Spleen (tissue), 7 donors: ENCODE results near the gene MAGEC1.

ENCODE experiments used
- POLR2A ChIP-seq, 3 donors: fragments of 450-650 bp; IDR thresholded peaks; one replicate each; pipeline ENCODE4 v1.5.1; 2017; ENCODE audit warnings: antibody characterized with exemption in 3 of 3, mild to moderate bottlenecking in 1 of 3
- TF ChIP-seq, protein P1 (sequence below), 11 experiments: fragments of 200-600 bp in 7 of 11; fragments of 450-650 bp in 4 of 11; sonication (generic) in 4 of 11; IDR thresholded peaks in 8 of 11; conservative IDR thresholded peaks in 3 of 11; 1 replicate in 7 of 11; 2 replicates in 4 of 11; pipeline versions ENCODE4 v1.4.0 to v1.8.0; 2016 to 2021; ENCODE audit warnings: antibody characterized with exemption in 11 of 11, inconsistent platforms in 4 of 11, mild to moderate bottlenecking in 1 of 11
- donor health status: DM: no; HTN: no; CAD: no; lungs with moderate emphysema.
- donor health status: DM: no; HTN: no; CAD: no.
- donor health status: DM: no; HTN: no; CAD: no.

DNA sequence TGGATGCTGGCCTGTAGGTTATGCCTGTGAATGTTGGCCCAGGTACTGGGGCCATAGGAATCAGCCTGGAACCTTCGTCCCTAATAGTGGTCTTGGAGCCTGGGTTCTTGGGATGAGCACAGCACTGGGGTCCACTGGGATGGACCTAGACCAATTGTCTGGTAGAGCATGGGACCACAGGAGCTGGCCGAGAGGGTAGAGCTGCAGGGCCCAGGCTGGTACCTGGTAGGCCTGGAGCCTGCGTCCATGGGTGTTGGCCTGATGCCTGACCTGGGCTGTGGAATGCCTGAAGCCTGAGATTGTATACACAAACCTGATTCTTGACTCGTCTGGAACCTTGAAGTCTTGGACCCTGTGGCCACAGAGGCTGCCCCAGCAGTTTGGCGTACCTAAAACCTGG lies 48.9 kb downstream of the MAGEC1 start:
- TF ChIP-seq, protein P1, sequence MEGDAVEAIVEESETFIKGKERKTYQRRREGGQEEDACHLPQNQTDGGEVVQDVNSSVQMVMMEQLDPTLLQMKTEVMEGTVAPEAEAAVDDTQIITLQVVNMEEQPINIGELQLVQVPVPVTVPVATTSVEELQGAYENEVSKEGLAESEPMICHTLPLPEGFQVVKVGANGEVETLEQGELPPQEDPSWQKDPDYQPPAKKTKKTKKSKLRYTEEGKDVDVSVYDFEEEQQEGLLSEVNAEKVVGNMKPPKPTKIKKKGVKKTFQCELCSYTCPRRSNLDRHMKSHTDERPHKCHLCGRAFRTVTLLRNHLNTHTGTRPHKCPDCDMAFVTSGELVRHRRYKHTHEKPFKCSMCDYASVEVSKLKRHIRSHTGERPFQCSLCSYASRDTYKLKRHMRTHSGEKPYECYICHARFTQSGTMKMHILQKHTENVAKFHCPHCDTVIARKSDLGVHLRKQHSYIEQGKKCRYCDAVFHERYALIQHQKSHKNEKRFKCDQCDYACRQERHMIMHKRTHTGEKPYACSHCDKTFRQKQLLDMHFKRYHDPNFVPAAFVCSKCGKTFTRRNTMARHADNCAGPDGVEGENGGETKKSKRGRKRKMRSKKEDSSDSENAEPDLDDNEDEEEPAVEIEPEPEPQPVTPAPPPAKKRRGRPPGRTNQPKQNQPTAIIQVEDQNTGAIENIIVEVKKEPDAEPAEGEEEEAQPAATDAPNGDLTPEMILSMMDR (IDR thresholded peaks at IDR 0.05 in 8 of 11, conservative IDR thresholded peaks at IDR 0.05 in 3 of 11), result no peak
- TF ChIP-seq POLR2A (IDR thresholded peaks at IDR 0.05), result no peak
